ENCODE data around the gene OGFR.
"Not testable (repeated sequence)": the region's sequence is repeated elsewhere in the genome, so short reads cannot be mapped to it uniquely, and the experiment has no call there.

OGFR gene

GRCh38 chr20:62849431-62849830 lies 44.8 kb downstream of the OGFR start:
- Histone ChIP-seq H3K36me3 (replicated peaks) (peaks cover 8% of the 10 kb centered on the region), H3K27ac (no peak overlapping the region), H3K4me3 (ENCODE audit: low read depth, low read length) (no peak overlapping the region)

GRCh38 chr20:62850333-62850974 lies 45.8 kb downstream of the OGFR start:
- in situ Hi-C loops (cut with HindIII; ENCODE audit: low pct_ligation_motif_present, low sequenced_read_pairs), result no loop called here
- H3K36me3 ChIP-seq (replicated peaks), result peaks cover 15% of the 10 kb centered on the region
- H3K27me3 ChIP-seq (replicated peaks), result no peaks in the 10 kb centered on the region

More at GRCh38 chr20:62849431-62849830, 44.8 kb downstream of the OGFR start:
- TF ChIP-seq CTCF (IDR thresholded peaks at IDR 0.05; ENCODE audit: low read depth, low read length, missing control alignments), result no peak
- no peak for DNase-seq
- in situ Hi-C loops (cut with HindIII; ENCODE audit: low pct_ligation_motif_present, low sequenced_read_pairs), result no loop called here
- no peaks in the 10 kb centered on the region for H3K27me3 ChIP-seq (replicated peaks)

GRCh38 chr20:62852196-62852595 lies 47.6 kb downstream of the OGFR start:
- no peak overlapping the region for H3K4me3 ChIP-seq (ENCODE audit: low read depth, low read length)
- no peaks in the 10 kb centered on the region for H3K27me3 ChIP-seq (replicated peaks)
- no peak for TF ChIP-seq CTCF (IDR thresholded peaks at IDR 0.05; ENCODE audit: low read depth, low read length, missing control alignments)
- H3K36me3 ChIP-seq (replicated peaks), result peaks cover 25% of the 10 kb centered on the region
- in situ Hi-C loops (cut with HindIII; ENCODE audit: low pct_ligation_motif_present, low sequenced_read_pairs), result no loop called here
- no peak overlapping the region for H3K27ac ChIP-seq
- no peak for DNase-seq

More at GRCh38 chr20:62850333-62850974, 45.8 kb downstream of the OGFR start:
- Histone ChIP-seq H3K27ac (no peak overlapping the region), H3K4me3 (ENCODE audit: low read depth, low read length) (no peak overlapping the region)
- peak; percentile 10 for TF ChIP-seq CTCF (IDR thresholded peaks at IDR 0.05; ENCODE audit: low read depth, low read length, missing control alignments)
- no peak for DNase-seq

- no peak for DNase-seq
- TF ChIP-seq CTCF (IDR thresholded peaks at IDR 0.05; ENCODE audit: low read depth, low read length, missing control alignments), result no peak
- peaks cover 27% of the 10 kb centered on the region for H3K36me3 ChIP-seq (replicated peaks)
- H3K27me3 ChIP-seq (replicated peaks), result no peaks in the 10 kb centered on the region
- in situ Hi-C loops (cut with HindIII; ENCODE audit: low pct_ligation_motif_present, low sequenced_read_pairs), result no loop called here
- H3K27ac ChIP-seq, result no peak overlapping the region
- no peak overlapping the region for H3K4me3 ChIP-seq (ENCODE audit: low read depth, low read length)
Observed at GRCh38 chr20:62852841-62853240, 48.2 kb downstream of the OGFR start.

GRCh38 chr20:62853304-62853703 lies 48.7 kb downstream of the OGFR start:
- H3K36me3 ChIP-seq (replicated peaks), result peaks cover 27% of the 10 kb centered on the region
- in situ Hi-C loops (cut with HindIII; ENCODE audit: low pct_ligation_motif_present, low sequenced_read_pairs); H3K4me3 ChIP-seq (ENCODE audit: low read depth, low read length); H3K27me3 ChIP-seq (replicated peaks); DNase-seq; H3K27ac ChIP-seq: not testable (repeated sequence)

- in situ Hi-C loops (cut with HindIII; ENCODE audit: low pct_ligation_motif_present, low sequenced_read_pairs), result no loop called here
- H3K27ac ChIP-seq, result no peak overlapping the region
- DNase-seq, result no peak
- no peak overlapping the region for H3K4me3 ChIP-seq (ENCODE audit: low read depth, low read length)
- H3K36me3 ChIP-seq (replicated peaks), result peaks cover 27% of the 10 kb centered on the region
- no peaks in the 10 kb centered on the region for H3K27me3 ChIP-seq (replicated peaks)
- no peak for TF ChIP-seq CTCF (IDR thresholded peaks at IDR 0.05; ENCODE audit: low read depth, low read length, missing control alignments)
Observed at GRCh38 chr20:62854121-62854520, 49.5 kb downstream of the OGFR start.
